ENCODE results near the gene KNDC1. TPM values are rescaled to one million over a fixed set of nuclear protein-coding genes. Genes with fewer than 3 reads are reported as not detected.

KNDC1 gene
- total and polyA plus RNA-seq, 10 of the 15 experiments (the other 5 are each of a cell fraction or from before 2014, with no cell fraction given): 0.03 to 0.11 (median 0.05) TPM; not detected in 7

- H3K27ac ChIP-seq (ENCODE audit: control insufficient read depth, insufficient read depth): no peak overlapping the region
- H4K20me1 ChIP-seq (ENCODE audit: control insufficient read depth, insufficient read depth): no peaks in the 10 kb centered on the region
- no peaks in the 10 kb centered on the region for H3K79me2 ChIP-seq (ENCODE audit: control insufficient read depth, insufficient read depth, low read length)
- no peaks in the 10 kb centered on the region for H3K4me1 ChIP-seq (ENCODE audit: control insufficient read depth, insufficient read depth, low read length)
- WGBS (ENCODE audit: insufficient coverage, insufficient replicate concordance, low lambda C conversion rate, missing lambda C conversion rate): 52% methylated on average over 25 of the region's 26 CpGs
- FAIRE-seq: no peak
- no peaks in the 10 kb centered on the region for H3K36me3 ChIP-seq (ENCODE audit: control insufficient read depth in 2 of 2, insufficient read depth in 2 of 2, low read length in 1 of 2)
- no peak for TF ChIP-seq EZH2 (IDR thresholded peaks at IDR 0.05; ENCODE audit: borderline replicate concordance, control insufficient read depth, low read depth, low read length)
- TF ChIP-seq RELA (IDR thresholded peaks at IDR 0.05; ENCODE audit: borderline replicate concordance, partially characterized antibody): no peak
- no peak for TF ChIP-seq TBL1XR1 (IDR thresholded peaks at IDR 0.05; ENCODE audit: low read depth, low read length)
- TF ChIP-seq, protein P1, sequence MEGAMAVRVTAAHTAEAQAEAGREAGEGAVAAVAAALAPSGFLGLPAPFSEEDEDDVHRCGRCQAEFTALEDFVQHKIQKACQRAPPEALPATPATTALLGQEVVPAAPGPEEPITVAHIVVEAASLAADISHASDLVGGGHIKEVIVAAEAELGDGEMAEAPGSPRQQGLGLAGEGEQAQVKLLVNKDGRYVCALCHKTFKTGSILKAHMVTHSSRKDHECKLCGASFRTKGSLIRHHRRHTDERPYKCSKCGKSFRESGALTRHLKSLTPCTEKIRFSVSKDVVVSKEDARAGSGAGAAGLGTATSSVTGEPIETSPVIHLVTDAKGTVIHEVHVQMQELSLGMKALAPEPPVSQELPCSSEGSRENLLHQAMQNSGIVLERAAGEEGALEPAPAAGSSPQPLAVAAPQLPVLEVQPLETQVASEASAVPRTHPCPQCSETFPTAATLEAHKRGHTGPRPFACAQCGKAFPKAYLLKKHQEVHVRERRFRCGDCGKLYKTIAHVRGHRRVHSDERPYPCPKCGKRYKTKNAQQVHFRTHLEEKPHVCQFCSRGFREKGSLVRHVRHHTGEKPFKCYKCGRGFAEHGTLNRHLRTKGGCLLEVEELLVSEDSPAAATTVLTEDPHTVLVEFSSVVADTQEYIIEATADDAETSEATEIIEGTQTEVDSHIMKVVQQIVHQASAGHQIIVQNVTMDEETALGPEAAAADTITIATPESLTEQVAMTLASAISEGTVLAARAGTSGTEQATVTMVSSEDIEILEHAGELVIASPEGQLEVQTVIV (IDR thresholded peaks at IDR 0.05; ENCODE audit: borderline replicate concordance, partially characterized antibody): no peak
- TF ChIP-seq NR2C2 (IDR thresholded peaks at IDR 0.05; ENCODE audit: borderline replicate concordance, control insufficient read depth, insufficient read length, low read depth): no peak
- no peak for TF ChIP-seq NRF1 (conservative IDR thresholded peaks at IDR 0.05; ENCODE audit: low read depth, low read length)
- TF ChIP-seq ZNF622 (IDR thresholded peaks at IDR 0.05): no peak
- no peak for TF ChIP-seq TAF1 (IDR thresholded peaks at IDR 0.05; ENCODE audit: borderline replicate concordance, low read depth, low read length)
- no peak for TF ChIP-seq SKIL (IDR thresholded peaks at IDR 0.05; ENCODE audit: low read depth, poor library complexity, severe bottlenecking)
- no peak for TF ChIP-seq HCFC1 (IDR thresholded peaks at IDR 0.05; ENCODE audit: low read length)
- in situ Hi-C loops (cut with MboI): no loop called here
- H2AFZ ChIP-seq (ENCODE audit: control insufficient read depth, low read depth, low read length): no peak overlapping the region
- intact Hi-C loops (cut with micrococcal nuclease; ENCODE audit: unreplicated experiment): no loop called here
- ChIA-PET CTCF (no interaction called here), POLR2A (no interaction called here), SMC1A (ENCODE audit: uncharacterized antibody, unreplicated experiment) (no interaction called here), RAD21 (ENCODE audit: unreplicated experiment) (interaction anchor here (0.6 kb wide), 1 partner anchor 891 kb away, joined by 3 read pairs; no protein-coding TSS in a partner anchor)
- H3K9me3 ChIP-seq (replicated peaks; ENCODE audit: control insufficient read depth, insufficient read depth, low read length): no peaks in the 10 kb centered on the region; the same call in 2 of the 3 replicates
- DNase-seq (ENCODE audit: low read depth, low spot score): no peak
- H3K4me3 ChIP-seq: no peak overlapping the region
- no peaks in the 10 kb centered on the region for H3K27me3 ChIP-seq (replicated peaks in 1 of 2; ENCODE audit: control insufficient read depth in 2 of 2, insufficient read depth in 2 of 2, low read length in 1 of 2)
- BruUV-seq (replicated peaks): no TSS peak
- no peak for ATAC-seq
- no peak overlapping the region for H3K9ac ChIP-seq (ENCODE audit: control insufficient read depth, insufficient read depth, low read length)
- no peak overlapping the region for H3K4me2 ChIP-seq (ENCODE audit: control insufficient read depth, insufficient read depth)
Observed at GRCh38 chr10:133132473-133133291, 27.3 kb upstream of the KNDC1 start.
